Measurements from ENCODE around the gene XRCC1. TPM values are rescaled to one million over a fixed set of nuclear protein-coding genes. Genes with fewer than 3 reads are reported as not detected.

XRCC1 gene
- total RNA-seq, 2 experiments from 2014 or later = 27.2 to 35.9 TPM

DNA sequence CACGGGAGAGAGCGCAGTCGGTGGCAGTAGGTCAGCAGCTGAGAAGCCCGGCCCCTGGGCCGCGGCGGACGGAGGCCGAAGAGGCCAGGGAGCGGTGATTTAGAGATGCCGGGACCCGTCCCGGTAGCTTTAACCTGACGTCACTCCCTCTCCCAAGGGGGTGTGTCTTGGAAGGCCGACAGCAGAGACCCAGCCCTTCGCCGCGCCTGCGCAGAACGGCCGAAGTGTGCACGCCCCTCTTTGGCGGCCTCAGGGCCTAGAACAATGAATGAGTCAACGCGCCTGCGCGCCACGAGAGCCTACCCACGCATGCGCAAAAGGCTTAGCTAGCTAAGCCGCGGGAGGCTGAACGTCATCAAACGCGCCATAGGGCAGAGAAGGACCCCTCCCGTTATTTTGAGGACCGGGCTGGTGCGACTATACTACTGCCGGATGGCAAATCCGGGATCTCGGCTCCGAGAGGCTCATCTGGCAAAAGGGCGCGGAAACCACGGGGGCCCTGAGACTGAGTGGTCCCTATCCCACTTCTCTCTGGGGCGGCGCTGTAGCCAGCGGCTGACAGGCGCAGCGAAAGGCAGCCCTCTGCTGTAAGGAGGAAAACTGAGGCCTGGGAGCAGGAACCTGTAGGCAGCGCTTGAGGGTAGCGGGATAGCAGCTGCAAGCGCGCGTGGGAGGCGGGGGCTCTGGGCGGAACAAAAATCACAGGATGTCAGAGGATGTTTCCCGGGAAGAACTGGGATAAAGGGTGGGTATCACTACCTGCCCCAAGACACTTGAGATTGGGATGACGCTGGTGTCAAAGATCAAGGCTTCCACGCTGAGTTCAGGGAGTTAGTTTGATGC, 20.9 kb upstream of the XRCC1 start, which contains the start of the genes IRGQ and ZNF576:
TSS of gene IRGQ (minus strand) at position 136 of the 843 bp plus-strand sequence. CDS start 796 bp downstream, outside the sequence.
TSS of gene ZNF576 (plus strand) at position 597 of the 843 bp plus-strand sequence. CDS start 514 bp downstream, outside the sequence.
- H2AFZ ChIP-seq (ENCODE audit: low read length) = peak within 1 kb of the TSS; percentile 56
- DNase-seq (ENCODE audit: low spot score) = peak; percentile 100
- H3K4me2 ChIP-seq (ENCODE audit: low read length) = peak within 1 kb of the TSS; percentile 94
- H3K79me2 ChIP-seq (ENCODE audit: insufficient read depth, low read depth, low read length) = peaks cover 33% of the 10 kb centered on the region
- H3K4me3 ChIP-seq (ENCODE audit: low read depth, low read length, poor library complexity, severe bottlenecking) = peak within 1 kb of the TSS; percentile 86
- H4K20me1 ChIP-seq (ENCODE audit: insufficient read depth, low read length) = no peaks in the 10 kb centered on the region; the same call in 1 of the 2 replicates
- peak within 1 kb of the TSS; percentile 77 for H3K27ac ChIP-seq (ENCODE audit: low read depth, low read length, poor library complexity, severe bottlenecking)
- no peaks in the 10 kb centered on the region for H3K9me2 ChIP-seq (ENCODE audit: insufficient read depth, low read length)
- POLR2A ChIA-PET = interaction anchor here (0.5 to 2.2 kb wide), 2 partner anchors 21 to 22 kb away, joined by 8 to 9 read pairs; partner anchors contain the start of gene XRCC1
- peaks cover 13% of the 10 kb centered on the region for H3K4me1 ChIP-seq (ENCODE audit: insufficient read depth, low read length, poor library complexity, severe bottlenecking)
- peaks cover 37% of the 10 kb centered on the region for H3K36me3 ChIP-seq (ENCODE audit: insufficient read depth, low read length)
- TF ChIP-seq EZH2phosphoT487 (IDR thresholded peaks at IDR 0.05; ENCODE audit: borderline replicate concordance, low read depth, low read length) = no peak
- TF ChIP-seq, protein P1, sequence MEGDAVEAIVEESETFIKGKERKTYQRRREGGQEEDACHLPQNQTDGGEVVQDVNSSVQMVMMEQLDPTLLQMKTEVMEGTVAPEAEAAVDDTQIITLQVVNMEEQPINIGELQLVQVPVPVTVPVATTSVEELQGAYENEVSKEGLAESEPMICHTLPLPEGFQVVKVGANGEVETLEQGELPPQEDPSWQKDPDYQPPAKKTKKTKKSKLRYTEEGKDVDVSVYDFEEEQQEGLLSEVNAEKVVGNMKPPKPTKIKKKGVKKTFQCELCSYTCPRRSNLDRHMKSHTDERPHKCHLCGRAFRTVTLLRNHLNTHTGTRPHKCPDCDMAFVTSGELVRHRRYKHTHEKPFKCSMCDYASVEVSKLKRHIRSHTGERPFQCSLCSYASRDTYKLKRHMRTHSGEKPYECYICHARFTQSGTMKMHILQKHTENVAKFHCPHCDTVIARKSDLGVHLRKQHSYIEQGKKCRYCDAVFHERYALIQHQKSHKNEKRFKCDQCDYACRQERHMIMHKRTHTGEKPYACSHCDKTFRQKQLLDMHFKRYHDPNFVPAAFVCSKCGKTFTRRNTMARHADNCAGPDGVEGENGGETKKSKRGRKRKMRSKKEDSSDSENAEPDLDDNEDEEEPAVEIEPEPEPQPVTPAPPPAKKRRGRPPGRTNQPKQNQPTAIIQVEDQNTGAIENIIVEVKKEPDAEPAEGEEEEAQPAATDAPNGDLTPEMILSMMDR (conservative IDR thresholded peaks at IDR 0.05; ENCODE audit: low read length) = peak; percentile 46; the same call in 1 of the 2 replicates
- BruUV-seq (replicated peaks) = no TSS peak
- no peaks in the 10 kb centered on the region for H3K9me3 ChIP-seq (ENCODE audit: low read length)
- CTCF ChIA-PET (ENCODE audit: unreplicated experiment) = no interaction called here
- intact Hi-C loops (cut with micrococcal nuclease; ENCODE audit: unreplicated experiment) = loop anchor here (1.0 to 10.0 kb wide), 4 partner anchors 21 to 189 kb away; partner anchors contain the start of genes PINLYP, XRCC1 and ZNF575

DNA sequence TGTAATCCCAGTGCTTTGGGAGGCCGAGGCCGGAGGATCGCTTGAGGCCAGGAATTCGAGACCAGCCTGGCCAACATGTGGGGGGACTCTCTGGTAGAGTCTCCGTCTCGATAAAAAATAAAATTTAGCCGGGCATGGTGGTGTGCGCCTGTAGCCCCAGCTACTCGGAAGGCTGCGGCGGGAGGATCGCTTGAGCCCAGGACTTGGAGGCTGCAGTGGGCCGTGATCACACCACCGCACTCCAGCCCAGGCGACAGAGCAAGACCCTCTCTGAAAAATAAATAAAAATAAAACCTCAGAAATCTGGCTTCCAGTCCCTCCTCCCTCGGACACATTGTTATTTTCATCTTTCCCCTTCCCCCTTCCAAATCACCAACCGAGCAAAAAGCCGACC, 20.3 kb upstream of the XRCC1 start:
- Histone ChIP-seq H3K4me1 (ENCODE audit: insufficient read depth, low read length, poor library complexity, severe bottlenecking) (peaks cover 13% of the 10 kb centered on the region), H4K20me1 (ENCODE audit: insufficient read depth, low read length) (no peaks in the 10 kb centered on the region; the same call in 1 of the 2 replicates), H2AFZ (ENCODE audit: low read length) (peak overlapping the region; percentile 29; the same call in 1 of the 2 replicates), H3K4me2 (ENCODE audit: low read length) (peak overlapping the region; percentile 79), H3K27ac (ENCODE audit: low read depth, low read length, poor library complexity, severe bottlenecking) (peak overlapping the region; percentile 21), H3K4me3 (ENCODE audit: low read depth, low read length, poor library complexity, severe bottlenecking) (peak overlapping the region; percentile 86), H3K79me2 (ENCODE audit: insufficient read depth, low read depth, low read length) (peaks cover 33% of the 10 kb centered on the region), H3K36me3 (ENCODE audit: insufficient read depth, low read length) (peaks cover 31% of the 10 kb centered on the region), H3K9me2 (ENCODE audit: insufficient read depth, low read length) (no peaks in the 10 kb centered on the region), H3K9me3 (ENCODE audit: low read length) (no peaks in the 10 kb centered on the region)
- CTCF ChIA-PET (ENCODE audit: unreplicated experiment) = interaction anchor here (1.1 kb wide), 1 partner anchor 72 kb away, joined by 3 read pairs; no protein-coding TSS in a partner anchor
- intact Hi-C loops (cut with micrococcal nuclease; ENCODE audit: unreplicated experiment) = loop anchor here (10.0 kb wide), 2 partner anchors 61 to 151 kb away; partner anchors contain the start of gene ZNF575
- POLR2A ChIA-PET = interaction anchor here (2.2 kb wide), 1 partner anchor 21 kb away, joined by 8 read pairs; the partner anchor contains the start of gene XRCC1
- no peak for DNase-seq (ENCODE audit: low spot score)
- BruUV-seq (replicated peaks) = no TSS peak
- TF ChIP-seq, protein P1 (conservative IDR thresholded peaks at IDR 0.05; ENCODE audit: low read length) = no peak

Measured in OCI-LY7 (cell line).